A204.1 (cell line): ENCODE results near the gene PRR36.
A peak's percentile ranks its signal among the peaks of the same experiment; 100 is the strongest.
"Not testable (repeated sequence)": the region's sequence is repeated elsewhere in the genome, so short reads cannot be mapped to it uniquely, and the experiment has no call there.

Experiments
- FAIRE-seq: peaks from 2 replicates; lab custom pipeline; 2012; peaks lifted over from hg19 to GRCh38; lab: Jason Lieb, UNC

PRR36 gene

DNA sequence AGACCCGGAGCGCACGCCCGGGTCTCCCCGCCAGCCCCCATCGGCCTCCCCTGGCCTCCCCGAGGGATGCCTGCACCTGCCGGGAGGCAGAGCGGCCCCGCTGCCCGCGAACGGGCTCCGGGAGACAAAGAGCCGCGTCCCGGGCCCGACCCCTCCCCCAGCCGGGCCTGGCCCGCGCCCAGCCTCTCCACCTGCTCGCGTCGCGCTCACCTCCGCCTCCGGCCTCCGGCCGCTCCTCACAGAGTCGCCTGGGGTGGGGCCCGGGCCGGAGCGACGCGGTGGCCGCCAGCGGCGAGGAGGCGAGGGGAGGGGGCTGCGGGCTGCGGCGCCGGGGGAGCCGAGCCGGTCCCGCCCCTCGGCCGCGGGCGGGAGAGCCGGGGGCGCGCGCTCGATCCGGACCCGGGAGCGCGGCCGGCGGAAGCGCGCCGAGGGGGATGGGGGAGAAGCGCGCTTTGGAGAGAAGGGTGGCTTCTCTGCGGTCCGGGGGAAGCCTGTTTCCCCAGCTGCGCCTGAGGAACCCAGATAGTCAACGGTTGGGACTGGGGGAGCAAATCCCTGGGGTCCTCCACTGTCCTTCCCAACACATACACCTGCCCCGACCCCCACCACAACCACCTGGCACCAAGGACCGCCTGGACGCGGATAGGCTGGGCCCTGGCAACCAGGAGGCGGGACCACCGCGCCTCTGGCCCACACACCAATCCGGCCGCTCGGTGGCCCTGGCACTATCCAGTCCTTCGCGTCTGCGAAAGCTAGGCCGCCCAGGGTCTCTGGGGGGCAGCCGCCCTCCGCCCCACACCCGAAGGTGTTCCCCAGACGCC, at the start of gene PRR36:
Gene PRR36 (minus strand): TSS at position 315 of the 821 bp plus-strand sequence. CDS start 701 bp downstream, outside the sequence.
- no peak for FAIRE-seq

DNA sequence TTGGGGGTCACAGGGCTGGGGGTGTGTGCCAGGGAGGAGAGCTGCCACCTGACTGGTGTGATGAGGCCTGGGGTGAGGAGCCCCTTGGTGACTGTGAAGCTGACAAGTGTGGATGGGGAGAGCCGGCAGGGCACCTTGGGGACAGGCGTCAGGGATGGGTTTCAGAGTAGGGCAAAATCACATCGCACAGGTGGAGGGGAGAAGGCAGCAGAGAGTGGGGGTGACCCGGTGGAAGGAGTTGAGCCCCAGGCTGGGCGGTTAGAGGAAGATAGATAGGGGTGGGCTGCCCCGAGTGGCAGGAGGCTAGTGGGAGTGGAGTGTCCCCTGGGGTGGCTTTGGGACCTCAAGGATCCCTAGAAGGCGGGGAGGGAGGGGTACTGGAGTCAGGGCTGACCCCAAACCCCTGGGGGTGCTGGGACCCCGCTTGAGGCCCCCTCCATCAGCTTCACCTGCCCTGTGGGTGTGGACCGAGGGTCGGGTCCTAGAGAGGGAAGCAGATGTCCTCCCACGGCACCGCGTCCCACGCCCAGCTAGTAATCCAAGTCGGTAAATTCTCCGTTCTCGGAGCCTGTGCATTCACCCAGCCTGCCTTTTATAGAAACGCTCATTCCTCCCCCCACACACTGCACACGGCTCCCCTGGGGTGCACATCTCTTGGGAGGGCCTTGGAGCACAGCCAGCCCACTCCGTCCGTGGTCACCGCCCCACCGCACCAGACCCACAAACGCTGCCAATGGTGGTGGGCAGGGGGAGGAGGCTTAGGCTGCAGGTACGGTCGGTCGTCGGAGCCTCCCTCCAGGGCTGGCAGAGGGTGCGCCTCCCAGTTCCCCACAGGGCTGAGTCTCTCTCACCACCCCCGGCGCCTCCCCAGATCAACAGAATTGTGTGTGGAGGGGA, 49.4 kb upstream of the PRR36 start:
- no peak for FAIRE-seq

DNA sequence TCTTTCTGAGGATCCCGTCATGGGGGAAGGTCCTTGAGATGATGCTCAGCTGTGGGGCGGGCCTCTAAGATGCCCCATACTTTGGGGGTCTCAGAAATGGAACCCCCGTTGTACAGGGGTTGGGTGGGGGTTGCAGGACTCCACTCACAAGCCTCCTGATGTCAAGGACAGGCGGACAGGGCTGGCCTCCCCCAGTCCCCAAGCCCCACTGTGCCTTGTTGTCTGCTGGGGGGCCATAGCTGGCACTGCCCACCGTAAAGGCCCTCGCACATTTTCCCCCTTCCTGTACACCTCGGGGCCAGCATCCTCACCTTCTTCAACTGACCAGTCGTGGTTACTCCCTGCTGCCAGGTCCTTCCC, 48.6 kb upstream of the PRR36 start:
- FAIRE-seq = no peak

DNA sequence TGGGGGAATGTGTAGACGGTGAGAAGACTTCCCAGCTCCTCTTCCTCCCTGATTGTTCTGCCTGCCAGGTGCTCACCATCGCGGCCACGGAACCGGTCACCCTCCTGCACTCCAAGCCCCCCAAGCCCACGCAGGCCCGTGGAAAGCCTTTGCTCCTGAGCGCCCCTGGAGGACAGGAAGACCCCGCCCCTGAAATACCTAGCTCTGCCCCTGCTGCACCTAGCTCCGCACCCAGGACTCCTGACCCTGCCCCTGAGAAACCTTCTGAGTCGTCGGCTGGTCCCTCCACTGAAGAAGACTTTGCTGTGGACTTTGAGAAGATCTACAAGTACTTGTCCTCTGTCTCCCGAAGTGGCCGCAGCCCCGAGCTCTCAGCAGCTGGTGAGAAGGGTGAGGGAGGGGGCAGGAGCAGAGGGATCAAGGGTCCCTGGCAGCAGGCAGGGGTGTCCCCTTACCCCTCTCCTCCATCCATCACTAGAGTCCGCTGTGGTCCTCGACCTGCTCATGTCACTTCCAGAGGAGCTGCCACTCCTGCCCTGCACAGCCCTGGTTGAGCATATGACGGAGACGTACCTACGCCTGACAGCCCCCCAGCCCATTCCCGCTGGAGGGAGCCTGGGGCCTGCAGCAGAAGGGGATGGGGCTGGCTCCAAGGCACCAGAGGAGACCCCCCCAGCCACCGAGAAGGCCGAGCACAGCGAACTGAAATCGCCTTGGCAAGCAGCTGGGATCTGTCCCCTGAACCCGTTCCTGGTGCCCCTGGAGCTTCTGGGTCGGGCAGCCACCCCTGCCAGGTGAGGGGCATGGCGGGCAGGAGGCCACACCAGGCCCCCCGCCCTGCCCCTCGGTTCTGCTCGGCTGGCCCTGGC, 48.0 kb upstream of the PRR36 start:
- no peak for FAIRE-seq

DNA sequence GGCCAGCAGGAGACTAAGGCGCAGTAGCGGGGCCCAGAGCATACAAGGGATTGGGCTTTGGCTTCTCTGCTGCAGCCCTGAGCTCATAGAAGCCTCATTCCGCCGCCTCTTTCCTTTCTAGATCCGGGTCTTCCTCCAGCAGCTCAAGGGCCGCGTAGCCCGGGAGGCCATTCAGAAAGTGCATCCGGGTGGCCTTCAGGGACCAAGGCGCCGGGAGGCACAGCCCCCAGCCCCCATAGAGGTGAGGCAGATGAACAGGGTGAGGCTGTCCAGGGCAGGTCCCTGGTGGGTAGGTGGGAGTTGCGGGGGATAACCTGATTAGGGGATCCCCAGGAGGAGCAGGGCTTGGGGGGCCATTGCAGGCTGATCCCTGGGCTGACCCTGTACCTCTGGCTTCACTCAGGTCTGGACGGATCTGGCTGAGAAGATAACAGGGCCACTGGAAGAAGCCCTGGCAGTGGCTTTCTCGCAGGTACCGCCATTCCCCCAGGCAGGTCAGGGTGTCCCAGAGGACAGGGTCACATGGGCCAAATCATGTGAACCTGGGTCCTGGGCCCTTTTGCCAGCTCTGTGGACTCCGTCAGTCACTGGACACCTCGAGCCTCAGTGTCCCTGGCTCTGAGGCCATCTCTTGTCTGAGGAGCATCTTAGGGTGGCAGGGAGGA, 47.2 kb upstream of the PRR36 start:
- no peak for FAIRE-seq

DNA sequence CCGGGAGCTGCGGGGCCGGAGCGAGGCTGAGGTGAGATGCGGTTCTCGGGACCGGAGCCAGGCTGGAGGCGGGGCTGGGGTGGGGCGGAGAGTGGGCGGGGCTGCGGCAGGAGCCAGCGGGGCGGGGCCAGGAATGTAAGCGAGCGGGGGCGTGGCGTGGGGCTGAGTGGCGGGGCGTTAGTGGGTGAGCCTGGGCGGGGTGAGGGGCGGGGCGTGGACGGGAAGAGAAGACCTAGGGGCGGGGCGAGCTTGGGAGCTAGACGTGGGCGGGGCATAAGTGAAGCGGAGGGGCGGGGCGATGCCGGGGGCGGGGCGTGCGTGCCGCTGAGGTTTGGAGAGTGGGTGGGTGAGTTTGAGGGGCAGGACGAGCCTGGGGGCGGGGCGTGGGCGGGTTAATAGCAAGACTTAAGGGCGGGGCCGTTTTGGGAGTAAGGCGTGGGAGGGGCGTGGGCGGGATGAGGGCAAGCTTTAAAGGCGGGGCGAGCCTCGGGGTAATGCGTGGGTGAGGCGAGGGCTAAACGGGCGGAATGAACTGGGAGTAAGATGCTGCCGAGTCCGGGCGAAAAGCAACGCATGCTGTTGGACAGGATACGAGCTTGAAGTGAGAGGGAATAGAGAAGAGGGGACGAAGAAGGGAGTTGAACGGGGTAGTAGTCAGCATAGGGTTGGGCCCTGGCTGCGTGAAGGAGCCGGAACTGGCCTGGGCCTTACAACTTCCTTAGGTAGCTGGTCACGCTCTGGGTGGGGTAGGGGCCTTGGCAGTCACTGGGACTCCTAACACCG, 46.5 kb upstream of the PRR36 start:
- FAIRE-seq = no peak

DNA sequence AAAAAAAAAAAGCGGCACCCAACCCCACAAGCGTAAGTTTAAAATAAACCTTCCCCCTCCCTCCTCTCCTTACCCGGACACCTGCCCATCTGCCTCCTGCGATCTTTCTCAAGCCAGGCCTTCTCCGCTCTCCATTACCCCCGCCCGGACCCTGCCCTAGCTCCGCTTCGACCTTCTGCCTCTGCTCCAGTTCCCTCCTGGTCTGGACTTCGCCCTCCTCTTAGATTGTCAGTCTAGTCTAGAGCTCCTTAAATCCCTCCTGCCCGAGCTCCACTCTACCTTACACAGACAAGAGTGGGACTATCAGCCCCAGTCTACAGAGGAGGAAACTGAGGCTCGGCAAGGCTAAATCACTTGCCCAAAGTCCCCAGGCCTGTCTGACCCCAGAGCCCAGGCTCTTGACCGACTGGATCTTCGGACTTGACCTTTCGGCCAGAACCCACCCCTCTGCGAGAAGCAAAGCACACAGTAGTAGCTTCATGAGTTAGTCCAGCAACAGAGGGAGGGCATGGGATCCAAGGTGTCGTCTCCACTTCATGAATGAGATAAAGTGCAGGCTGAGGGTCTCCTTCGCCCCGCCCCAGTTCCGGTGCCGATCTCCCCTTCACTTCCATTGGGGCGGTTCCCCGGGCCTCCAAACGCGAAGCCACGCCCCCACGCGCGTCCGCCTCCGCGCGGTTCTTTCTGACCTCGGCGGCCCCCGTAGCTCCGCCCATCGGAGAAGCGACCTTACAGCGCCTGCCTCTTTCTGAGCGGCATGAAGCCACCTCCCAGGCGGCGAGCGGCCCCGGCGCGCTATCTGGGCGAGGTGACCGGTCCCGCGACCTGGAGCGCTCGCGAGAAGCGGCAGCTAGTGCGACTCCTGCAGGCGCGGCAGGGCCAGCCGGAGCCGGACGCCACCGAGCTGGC, 45.7 kb upstream of the PRR36 start, which contains the start of gene SNAPC2:
Gene SNAPC2 (plus strand): TSS at position 729 of the 909 bp plus-strand sequence. CDS start 29 bp downstream, at position 758.
- peak; percentile 55 for FAIRE-seq

DNA sequence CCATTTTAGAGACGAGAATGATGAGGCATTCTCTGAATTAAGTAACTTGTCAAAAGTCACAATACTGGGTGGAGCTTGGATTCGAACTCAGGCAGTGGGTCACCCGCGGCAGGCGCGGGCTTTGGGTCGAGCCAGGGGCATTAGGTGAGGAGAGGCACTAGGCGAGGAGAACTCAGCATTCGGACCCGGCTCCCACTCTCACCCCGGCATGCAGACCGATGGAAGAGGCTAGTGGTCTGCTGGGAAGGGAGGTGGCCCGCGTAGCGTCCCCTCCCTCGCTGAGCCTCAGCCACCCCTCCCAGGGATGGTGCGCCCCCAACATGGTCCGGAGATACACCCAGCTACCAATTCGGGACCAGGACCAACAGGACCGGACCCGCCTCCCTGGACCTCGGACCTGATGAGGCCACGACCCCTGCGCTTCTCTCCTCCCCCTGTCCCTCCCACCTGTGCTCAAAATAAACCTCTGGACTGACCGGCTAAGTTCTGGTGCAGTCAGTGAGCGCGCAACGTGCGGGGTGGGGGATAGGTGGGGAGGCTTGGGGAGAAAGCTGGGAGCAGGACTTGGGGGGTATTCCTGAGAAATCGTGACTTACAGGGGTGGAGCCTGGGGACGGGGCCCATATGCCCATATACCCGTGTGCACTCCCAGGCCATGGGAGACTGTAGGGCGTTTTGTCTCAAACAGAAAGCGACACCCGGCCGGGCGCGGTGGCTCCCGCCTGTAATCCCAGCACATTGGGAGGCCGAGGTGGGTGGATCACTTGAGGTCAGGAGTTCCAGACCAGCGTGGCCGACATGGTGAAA, 44.6 kb upstream of the PRR36 start:
- FAIRE-seq = no peak

DNA sequence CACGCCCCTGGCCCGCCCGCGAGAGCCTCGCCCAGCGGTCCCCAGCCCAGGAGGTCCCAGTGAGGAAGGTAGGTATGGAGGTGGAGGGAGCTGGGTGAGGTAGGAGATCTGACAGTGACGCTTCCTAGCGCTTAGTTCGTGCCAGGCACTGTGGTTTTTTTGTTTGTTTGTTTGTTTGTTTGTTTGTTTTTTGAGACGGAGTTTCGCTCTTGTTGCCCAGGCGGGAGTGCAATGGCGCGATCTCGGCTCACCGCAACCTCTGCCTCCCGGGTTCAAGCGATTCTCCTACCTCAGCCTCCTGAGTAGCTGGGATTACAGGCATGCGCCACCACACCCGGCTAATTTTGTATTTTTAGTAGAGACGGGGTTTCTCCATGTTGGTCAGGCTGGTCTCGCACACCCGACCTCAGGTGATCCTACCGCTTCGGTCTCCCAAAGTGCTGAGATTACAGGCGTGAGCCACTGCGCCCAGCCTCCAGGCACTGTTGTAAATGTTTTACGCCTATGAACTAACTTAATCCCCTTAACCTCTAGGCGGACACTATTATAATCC, 43.9 kb upstream of the PRR36 start:
- not testable (repeated sequence) for FAIRE-seq

DNA sequence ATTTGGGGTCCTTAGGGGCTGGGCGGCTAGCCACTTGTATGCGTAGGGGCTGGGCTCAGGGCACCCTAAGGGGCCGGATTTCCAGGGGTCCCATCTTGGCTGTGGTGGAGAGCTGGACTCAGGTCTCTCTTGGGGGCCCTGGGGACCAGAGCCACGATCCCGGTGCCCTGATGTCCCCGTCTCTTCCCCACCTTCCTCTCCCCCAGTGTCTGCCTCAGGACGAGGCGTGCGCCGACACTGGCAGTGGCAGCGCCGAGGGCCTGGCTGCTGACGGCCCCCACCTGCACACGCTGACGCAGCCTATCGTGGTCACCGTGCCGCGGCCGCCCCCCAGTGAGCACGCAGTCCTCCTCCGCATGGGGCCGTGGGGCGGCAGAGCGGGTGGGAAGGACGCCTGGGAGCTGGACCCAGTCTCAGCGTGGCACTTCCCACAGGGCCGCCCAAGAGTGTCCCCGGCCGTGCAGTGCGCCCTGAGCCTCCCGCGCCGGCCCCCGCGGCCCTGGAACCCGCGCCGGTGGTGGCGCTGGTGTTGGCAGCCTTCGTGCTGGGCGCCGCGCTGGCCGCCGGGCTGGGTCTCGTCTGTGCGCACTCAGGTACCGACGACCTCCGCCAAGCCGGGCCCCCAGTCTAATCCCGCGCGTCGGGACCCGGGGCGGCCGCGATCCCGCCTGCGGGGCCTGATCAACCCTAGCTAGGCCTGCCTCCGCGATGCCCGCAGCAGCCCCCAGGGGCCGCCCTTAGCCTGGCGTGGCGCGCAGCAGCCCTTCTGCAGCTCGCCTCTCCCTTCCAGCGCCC, 43.3 kb upstream of the PRR36 start:
- no peak for FAIRE-seq

DNA sequence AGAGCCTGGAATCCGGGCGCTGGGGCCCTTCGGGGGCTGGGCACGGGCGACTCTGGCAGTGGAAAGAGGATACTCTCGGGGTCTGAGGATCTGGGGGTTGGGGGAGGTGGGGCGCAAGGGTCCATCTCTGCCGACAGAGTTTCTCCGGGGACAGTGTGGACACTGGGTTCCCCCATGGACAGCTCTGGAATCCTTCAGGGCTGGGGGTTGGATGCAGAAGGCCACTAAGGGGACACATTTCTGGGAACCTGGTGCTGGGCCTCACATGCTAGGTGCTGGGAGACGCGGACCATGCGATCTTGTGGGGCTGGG, 42.7 kb upstream of the PRR36 start:
- no peak for FAIRE-seq

DNA sequence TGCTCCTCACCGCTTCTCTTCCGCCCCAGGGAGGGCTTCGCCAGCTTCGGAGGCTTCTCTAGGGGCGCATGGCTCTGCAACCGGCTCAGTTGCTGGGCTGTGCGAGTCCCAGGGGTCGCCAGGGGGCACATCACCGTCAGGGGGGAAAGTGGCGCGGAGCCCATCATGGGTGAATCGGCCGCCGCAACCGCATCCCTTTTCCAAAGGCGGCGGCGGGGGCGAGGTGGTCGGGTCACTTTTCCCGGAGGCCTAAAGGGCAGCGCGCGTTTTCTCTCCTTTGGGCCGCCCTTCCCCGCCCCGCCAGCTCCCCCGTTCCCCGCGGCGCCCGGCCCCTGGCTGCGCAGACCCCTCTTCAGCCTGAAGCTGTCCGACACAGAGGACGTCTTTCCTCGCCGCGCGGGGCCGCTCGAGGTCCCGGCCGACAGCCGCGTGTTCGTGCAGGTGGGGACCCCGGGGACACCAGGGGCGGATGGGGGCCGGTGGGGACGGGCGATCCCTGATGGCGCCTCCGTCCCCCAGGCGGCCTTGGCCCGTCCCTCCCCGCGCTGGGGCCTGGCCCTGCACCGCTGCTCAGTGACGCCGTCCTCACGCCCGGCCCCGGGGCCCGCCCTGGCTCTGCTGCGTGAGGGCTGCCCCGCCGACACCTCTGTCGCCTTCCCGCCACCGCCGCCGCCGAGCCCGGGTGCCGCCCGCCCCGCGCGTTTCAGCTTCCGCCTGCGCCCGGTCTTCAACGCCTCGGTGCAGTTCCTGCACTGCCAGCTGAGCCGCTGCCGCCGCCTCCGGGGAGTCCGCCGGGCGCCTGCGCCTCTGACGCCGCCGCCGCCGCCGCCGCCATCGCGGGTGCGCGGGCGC, 42.1 kb upstream of the PRR36 start:
- FAIRE-seq = no peak

DNA sequence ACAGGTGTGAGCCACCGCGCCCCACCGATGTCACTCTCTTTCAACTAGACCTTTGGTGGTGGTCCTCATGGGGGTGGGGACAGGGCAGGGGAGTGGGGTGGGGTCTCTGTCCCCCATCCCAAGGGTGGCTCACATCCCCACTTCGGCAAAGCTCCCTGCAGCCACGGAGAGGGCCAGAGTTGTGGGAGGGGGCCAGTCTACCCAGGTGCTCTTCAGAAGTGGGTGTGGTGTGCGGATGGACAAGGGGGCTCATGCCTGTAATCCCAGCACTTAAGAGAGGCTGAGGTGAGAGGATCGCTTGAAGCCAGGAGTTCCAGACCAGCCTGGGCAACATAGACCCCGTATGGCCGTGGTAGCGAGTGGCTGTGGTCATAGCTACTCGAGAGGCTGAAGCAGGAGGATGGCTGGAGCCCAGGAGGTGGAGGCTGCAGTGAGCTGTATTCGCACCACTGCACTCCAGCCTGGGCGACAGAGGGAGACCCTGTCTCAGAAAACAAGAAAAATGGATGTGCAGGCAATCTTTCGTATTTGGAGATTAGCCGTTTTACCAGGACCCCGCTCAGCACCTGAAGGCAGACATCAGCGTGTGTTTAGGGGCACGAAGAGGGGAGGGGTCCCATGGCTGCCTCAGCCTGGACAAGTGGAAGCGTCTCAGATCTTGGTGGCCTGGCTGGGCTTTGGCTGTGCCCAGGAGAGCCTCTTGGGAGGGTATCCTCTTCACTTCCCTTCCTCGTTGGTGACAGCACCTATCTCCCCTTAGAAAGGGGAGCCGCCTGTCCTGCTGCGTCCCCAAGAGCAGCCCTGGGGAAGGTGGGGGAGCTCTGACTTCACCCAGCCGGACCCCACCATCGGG, 41.3 kb upstream of the PRR36 start:
- no peak for FAIRE-seq

DNA sequence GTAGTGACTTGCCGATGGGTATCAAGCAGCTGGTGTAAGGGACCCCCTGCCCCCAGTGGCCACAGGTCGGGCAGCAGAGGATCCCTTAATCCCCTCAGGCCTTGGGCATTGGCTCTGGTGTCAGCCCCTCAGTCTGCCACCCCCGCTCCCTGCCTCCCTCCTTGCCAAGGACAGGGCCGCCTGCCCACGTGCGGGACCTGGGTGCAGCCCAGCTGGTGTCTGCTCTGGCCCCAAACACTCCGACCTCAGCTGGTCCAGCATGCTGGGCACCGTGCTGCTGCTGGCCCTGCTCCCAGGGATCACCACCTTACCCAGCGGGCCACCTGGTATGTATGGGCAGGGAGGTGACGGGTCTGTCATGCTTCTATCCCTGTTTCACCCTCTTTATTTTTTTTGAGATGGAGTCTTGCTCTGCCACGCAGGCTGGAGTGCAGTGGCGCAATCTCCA, 40.4 kb upstream of the PRR36 start, which contains the start of gene TGFBR3L:
Gene TGFBR3L (plus strand): TSS at position 233 of the 448 bp plus-strand sequence.
- no peak for FAIRE-seq

DNA sequence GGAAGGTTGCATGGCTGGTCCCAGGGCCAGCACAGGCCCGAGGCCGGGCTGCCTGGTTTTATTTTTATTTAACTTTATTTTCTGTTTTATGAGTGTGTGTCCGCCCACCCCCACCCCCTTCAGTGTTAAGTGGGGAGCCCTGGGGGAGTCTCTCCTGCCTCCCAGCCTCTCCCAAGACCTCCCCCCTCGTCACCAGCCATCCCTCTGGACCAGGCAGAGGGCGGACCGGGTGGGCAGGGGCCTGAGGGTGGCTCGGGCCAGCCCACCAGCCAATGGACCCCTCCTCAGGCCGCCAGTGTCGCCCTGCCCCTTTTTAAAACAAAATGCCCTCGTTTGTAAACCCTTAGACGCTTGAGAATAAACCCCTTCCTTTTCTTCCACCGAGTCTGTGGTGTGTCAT, 39.9 kb upstream of the PRR36 start:
- FAIRE-seq = no peak

DNA sequence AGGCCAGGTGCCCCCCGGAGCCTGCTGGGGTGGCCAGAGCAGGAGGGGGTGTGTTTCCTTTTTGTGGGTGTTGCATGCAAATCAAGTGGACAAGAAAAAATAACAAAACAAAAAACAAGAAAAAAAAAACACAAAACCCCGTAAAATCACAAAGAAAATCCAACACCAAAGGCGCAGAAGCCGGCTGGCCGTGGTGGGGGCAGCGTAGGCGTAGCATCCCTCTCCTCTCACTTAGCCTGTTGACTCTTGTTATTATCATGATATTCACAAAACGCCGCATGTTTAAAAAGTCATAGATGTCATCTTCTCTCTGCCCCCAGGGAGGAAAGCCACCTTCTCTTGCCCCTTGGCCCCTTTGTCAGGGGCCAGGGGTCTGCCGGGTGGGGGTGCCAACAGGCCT, 39.5 kb upstream of the PRR36 start:
- no peak for FAIRE-seq
